ENCODE data around the gene IL33.
"Not testable (repeated sequence)": the region's sequence is repeated elsewhere in the genome, so short reads cannot be mapped to it uniquely, and the experiment has no call there.

The IL33 gene
- 0 reads per million in 9 experiments for total RNA-seq

- H3K9me3 Mint-ChIP-seq, result peaks cover 0 to 2% of the 10 kb centered on the region in 2 donors
- H3K36me3 Mint-ChIP-seq (ENCODE audit: insufficient read depth), result no peaks in the 10 kb centered on the region
- DNase-seq, result no peak
- H3K4me1 Mint-ChIP-seq (ENCODE audit: low read depth in 2 of 2), result no peaks in the 10 kb centered on the region
- no peak for ATAC-seq (replicated peaks)
- H3K4me3 Mint-ChIP-seq, result no peak within 1 kb of the TSS
- peaks cover 44 to 56% of the 10 kb centered on the region in 2 donors for H3K27me3 Mint-ChIP-seq
- H3K27ac Mint-ChIP-seq, result no peak within 1 kb of the TSS
Observed at GRCh38 chr9:6215562-6215961, at the start of gene IL33. TSS of gene IL33 (plus strand) at chr9:6215807. CDS start at chr9:6241695, 25,888 bp downstream.

- Mint-ChIP-seq H3K27me3 (no peaks in the 10 kb centered on the region), H3K9me3 (peaks cover 4 to 10% of the 10 kb centered on the region in 2 donors), H3K4me3 (no peak overlapping the region), H3K36me3 (ENCODE audit: insufficient read depth) (no peaks in the 10 kb centered on the region), H3K4me1 (ENCODE audit: low read depth in 2 of 2) (no peaks in the 10 kb centered on the region), H3K27ac (no peak overlapping the region)
- ATAC-seq (replicated peaks) (no peak), DNase-seq (no peak)
Observed at GRCh38 chr9:6171667-6172066, 43.9 kb upstream of the IL33 start.

GRCh38 chr9:6173914-6174313, 41.7 kb upstream of the IL33 start:
- Mint-ChIP-seq H3K36me3 (ENCODE audit: insufficient read depth) (no peaks in the 10 kb centered on the region), H3K27ac (no peak overlapping the region), H3K4me1 (ENCODE audit: low read depth in 2 of 2) (no peaks in the 10 kb centered on the region)

GRCh38 chr9:6182549-6183226, 32.9 kb upstream of the IL33 start:
- H3K27ac Mint-ChIP-seq; H3K36me3 Mint-ChIP-seq (ENCODE audit: insufficient read depth); H3K9me3 Mint-ChIP-seq; H3K4me1 Mint-ChIP-seq (ENCODE audit: low read depth in 2 of 2); ATAC-seq (replicated peaks); H3K4me3 Mint-ChIP-seq; DNase-seq: not testable (repeated sequence)
- H3K27me3 Mint-ChIP-seq, result peaks cover 13 to 17% of the 10 kb centered on the region in 2 donors

More at GRCh38 chr9:6173914-6174313, 41.7 kb upstream of the IL33 start:
- DNase-seq (no peak), ATAC-seq (replicated peaks) (no peak)
- Mint-ChIP-seq H3K27me3 (no peaks in the 10 kb centered on the region), H3K4me3 (no peak overlapping the region), H3K9me3 (peaks cover 4 to 10% of the 10 kb centered on the region in 2 donors)

- H3K27ac Mint-ChIP-seq, result no peak overlapping the region
- no peaks in the 10 kb centered on the region for H3K36me3 Mint-ChIP-seq (ENCODE audit: insufficient read depth)
- no peaks in the 10 kb centered on the region for H3K9me3 Mint-ChIP-seq
- DNase-seq, result no peak
- no peak for ATAC-seq (replicated peaks)
- H3K4me1 Mint-ChIP-seq (ENCODE audit: low read depth in 2 of 2), result peaks cover 0 to 1% of the 10 kb centered on the region in 2 donors
- H3K4me3 Mint-ChIP-seq, result no peak overlapping the region
- H3K27me3 Mint-ChIP-seq, result peaks cover 16 to 17% of the 10 kb centered on the region in 2 donors
Observed at GRCh38 chr9:6183227-6183551, 32.4 kb upstream of the IL33 start.

- no peak for ATAC-seq (replicated peaks)
- H3K9me3 Mint-ChIP-seq, result no peaks in the 10 kb centered on the region
- no peak overlapping the region for H3K4me3 Mint-ChIP-seq
- no peak for DNase-seq
- peaks cover 0 to 1% of the 10 kb centered on the region in 2 donors for H3K4me1 Mint-ChIP-seq (ENCODE audit: low read depth in 2 of 2)
- H3K27me3 Mint-ChIP-seq, result peaks cover 16 to 17% of the 10 kb centered on the region in 2 donors
- no peaks in the 10 kb centered on the region for H3K36me3 Mint-ChIP-seq (ENCODE audit: insufficient read depth)
- no peak overlapping the region for H3K27ac Mint-ChIP-seq
Observed at GRCh38 chr9:6183627-6184026, 32.0 kb upstream of the IL33 start.

GRCh38 chr9:6184749-6185645, 30.6 kb upstream of the IL33 start:
- Mint-ChIP-seq H3K27ac (no peak overlapping the region), H3K4me3 (no peak overlapping the region), H3K36me3 (ENCODE audit: insufficient read depth) (no peaks in the 10 kb centered on the region), H3K9me3 (no peaks in the 10 kb centered on the region), H3K4me1 (ENCODE audit: low read depth in 2 of 2) (peaks cover 0 to 1% of the 10 kb centered on the region in 2 donors), H3K27me3 (peaks cover 16 to 17% of the 10 kb centered on the region in 2 donors)
- no peak for DNase-seq
- no peak for ATAC-seq (replicated peaks)

- H3K4me1 Mint-ChIP-seq (ENCODE audit: low read depth in 2 of 2), result peaks cover 0 to 1% of the 10 kb centered on the region in 2 donors
- no peak for ATAC-seq (replicated peaks)
- no peaks in the 10 kb centered on the region for H3K36me3 Mint-ChIP-seq (ENCODE audit: insufficient read depth)
- no peak overlapping the region for H3K4me3 Mint-ChIP-seq
- H3K27me3 Mint-ChIP-seq, result peaks cover 17 to 22% of the 10 kb centered on the region in 2 donors
- no peaks in the 10 kb centered on the region for H3K9me3 Mint-ChIP-seq
- no peak for DNase-seq
- no peak overlapping the region for H3K27ac Mint-ChIP-seq
Observed at GRCh38 chr9:6186691-6187090, 28.9 kb upstream of the IL33 start.

GRCh38 chr9:6187272-6187671, 28.3 kb upstream of the IL33 start:
- peaks cover 0 to 1% of the 10 kb centered on the region in 2 donors for H3K4me1 Mint-ChIP-seq (ENCODE audit: low read depth in 2 of 2)
- no peaks in the 10 kb centered on the region for H3K9me3 Mint-ChIP-seq
- ATAC-seq (replicated peaks) (no peak), DNase-seq (no peak)
- H3K36me3 Mint-ChIP-seq (ENCODE audit: insufficient read depth), result no peaks in the 10 kb centered on the region
- H3K4me3 Mint-ChIP-seq, result no peak overlapping the region
- peaks cover 17 to 28% of the 10 kb centered on the region in 2 donors for H3K27me3 Mint-ChIP-seq
- no peak overlapping the region for H3K27ac Mint-ChIP-seq

- Mint-ChIP-seq H3K9me3 (no peaks in the 10 kb centered on the region), H3K4me3 (no peak overlapping the region), H3K4me1 (ENCODE audit: low read depth in 2 of 2) (peaks cover 0 to 1% of the 10 kb centered on the region in 2 donors), H3K27ac (no peak overlapping the region), H3K27me3 (peaks cover 24 to 33% of the 10 kb centered on the region in 2 donors), H3K36me3 (ENCODE audit: insufficient read depth) (no peaks in the 10 kb centered on the region)
- ATAC-seq (replicated peaks) (no peak), DNase-seq (no peak)
Observed at GRCh38 chr9:6188466-6188865, 27.1 kb upstream of the IL33 start.

GRCh38 chr9:6188906-6189305, 26.7 kb upstream of the IL33 start:
- H3K36me3 Mint-ChIP-seq (ENCODE audit: insufficient read depth), result no peaks in the 10 kb centered on the region
- no peaks in the 10 kb centered on the region for H3K9me3 Mint-ChIP-seq
- no peak overlapping the region for H3K4me3 Mint-ChIP-seq
- H3K4me1 Mint-ChIP-seq (ENCODE audit: low read depth in 2 of 2), result peaks cover 0 to 1% of the 10 kb centered on the region in 2 donors
- H3K27me3 Mint-ChIP-seq, result peaks cover 28 to 36% of the 10 kb centered on the region in 2 donors
- ATAC-seq (replicated peaks) (no peak), DNase-seq (no peak)
- H3K27ac Mint-ChIP-seq, result no peak overlapping the region

- Mint-ChIP-seq H3K27ac (no peak overlapping the region), H3K9me3 (no peaks in the 10 kb centered on the region), H3K36me3 (ENCODE audit: insufficient read depth) (no peaks in the 10 kb centered on the region), H3K4me1 (ENCODE audit: low read depth in 2 of 2) (no peaks in the 10 kb centered on the region), H3K4me3 (no peak overlapping the region), H3K27me3 (peaks cover 48 to 52% of the 10 kb centered on the region in 2 donors)
- ATAC-seq (replicated peaks) (no peak), DNase-seq (no peak)
Observed at GRCh38 chr9:6194934-6195333, 20.7 kb upstream of the IL33 start.

GRCh38 chr9:6195714-6196360, 19.8 kb upstream of the IL33 start:
- Mint-ChIP-seq H3K4me1 (ENCODE audit: low read depth in 2 of 2) (peaks cover 0 to 2% of the 10 kb centered on the region in 2 donors), H3K9me3 (no peaks in the 10 kb centered on the region), H3K4me3 (no peak overlapping the region), H3K27ac (no peak overlapping the region), H3K36me3 (ENCODE audit: insufficient read depth) (no peaks in the 10 kb centered on the region), H3K27me3 (peaks cover 58 to 60% of the 10 kb centered on the region in 2 donors)
- ATAC-seq (replicated peaks) (no peak), DNase-seq (no peak)
